BJ (cell line): ENCODE measurements around the gene ZNF784. TPM values are rescaled to one million over a fixed set of nuclear protein-coding genes. Genes with fewer than 3 reads are reported as not detected.

ENCODE experiments used
- CTCF ChIA-PET: fragments of 350-600 bp; formaldehyde crosslinking; extraction: SDS; loops from one replicate; lab custom pipeline; 2021; ENCODE audit warnings: antibody characterized with exemption, inconsistent platforms; lab: Yijun Ruan, JAX
- POLR2A ChIA-PET: fragments of 300-600 bp; sonication (Branson Sonifier 250); formaldehyde crosslinking; extraction: SDS; loops from one replicate; lab custom pipeline; 2021; ENCODE audit warnings: antibody characterized with exemption; lab: Charles Lee
- DNase-seq: peaks from one replicate; pipeline ENCODE4 v3.0.0-alpha.2; 2011; ENCODE audit warnings: low read depth
- H3K27me3 ChIP-seq: 2 replicates; pipeline ENCODE4 v1.6.0; 2011; ENCODE audit warnings: low read length; ENCODE audit not compliant: control insufficient read depth, insufficient read depth
- H3K36me3 ChIP-seq: 2 replicates; pipeline ENCODE4 v1.5.1; 2011; ENCODE audit warnings: low read length; ENCODE audit not compliant: control insufficient read depth, insufficient read depth
- H3K4me3 ChIP-seq: 2 replicates; pipeline ENCODE4 v1.5.1; 2011; ENCODE audit warnings: low read depth, mild to moderate bottlenecking, control low read depth, low read length
- CTCF ChIP-seq: IDR thresholded peaks from 2 replicates; pipeline ENCODE4 v1.5.1; 2011; ENCODE audit warnings: low read depth, mild to moderate bottlenecking, control low read depth, inconsistent platforms, low read length, moderate library complexity; ENCODE audit not compliant: insufficient read depth
- polyA plus RNA-seq: library from polyadenylated mRNA; depleted of rRNA; stranded (reverse); fragments of >200 nt; gene quantifications from 2 replicates; pipeline ENCODE4 v1.2.3, GENCODE V29; 2011

Gene ZNF784
- polyA plus RNA-seq, 1 experiment: 4.5 TPM

GRCh38 chr19:55667511-55667910 lies 43.1 kb upstream of the ZNF784 start:
- CTCF ChIA-PET: interaction anchor here (0.9 to 1.6 kb wide), 2 partner anchors 13 kb away, joined by 3 to 4 read pairs; partner anchors contain the start of gene U2AF2
- Histone ChIP-seq H3K4me3 (no peak overlapping the region), H3K27me3 (no peaks in the 10 kb centered on the region), H3K36me3 (peaks cover 56% of the 10 kb centered on the region)
- POLR2A ChIA-PET: no interaction called here
- no peak for TF ChIP-seq CTCF
- no peak for DNase-seq

- CTCF ChIA-PET: interaction anchor here (1.6 kb wide), 1 partner anchor 13 kb away, joined by 4 read pairs; no protein-coding TSS in a partner anchor
- POLR2A ChIA-PET: no interaction called here
- TF ChIP-seq CTCF: no peak
- H3K36me3 ChIP-seq: peaks cover 60% of the 10 kb centered on the region
- H3K27me3 ChIP-seq: no peaks in the 10 kb centered on the region
- H3K4me3 ChIP-seq: no peak overlapping the region
- no peak for DNase-seq
These were observed 42.6 kb upstream of the ZNF784 start for GRCh38 chr19:55667006-55667381.

- no peak for TF ChIP-seq CTCF
- ChIA-PET CTCF (interaction anchor here (1.6 kb wide), 1 partner anchor 12 kb away, joined by 4 read pairs; no protein-coding TSS in a partner anchor), POLR2A (no interaction called here)
These were observed 42.1 kb upstream of the ZNF784 start for GRCh38 chr19:55666343-55667005.

GRCh38 chr19:55663846-55664536 lies 39.6 kb upstream of the ZNF784 start:
- no peaks in the 10 kb centered on the region for H3K27me3 ChIP-seq
- TF ChIP-seq CTCF: no peak
- ChIA-PET CTCF (interaction anchor here (2.7 kb wide), 1 partner anchor 10 kb away, joined by 13 read pairs; the partner anchor contains the start of gene U2AF2), POLR2A (no interaction called here)
- peaks cover 65% of the 10 kb centered on the region for H3K36me3 ChIP-seq
- no peak overlapping the region for H3K4me3 ChIP-seq
- no peak for DNase-seq

More at GRCh38 chr19:55666343-55667005, 42.1 kb upstream of the ZNF784 start:
- Histone ChIP-seq H3K36me3 (peaks cover 64% of the 10 kb centered on the region), H3K4me3 (no peak overlapping the region), H3K27me3 (no peaks in the 10 kb centered on the region)
- no peak for DNase-seq

- no peak for DNase-seq
- Histone ChIP-seq H3K27me3 (no peaks in the 10 kb centered on the region), H3K36me3 (peaks cover 52% of the 10 kb centered on the region), H3K4me3 (no peak overlapping the region)
- no peak for TF ChIP-seq CTCF
- ChIA-PET POLR2A (no interaction called here), CTCF (interaction anchor here (1.1 kb wide), 1 partner anchor 9 kb away, joined by 4 read pairs; no protein-coding TSS in a partner anchor)
These were observed 37.5 kb upstream of the ZNF784 start for GRCh38 chr19:55661826-55662225.
